Ishikawa (cell line): Measurements from ENCODE around the gene ASIC2.

ENCODE experiments used
- CEBPB ChIP-seq: IDR thresholded peaks from 2 replicates; pipeline ENCODE4 v1.6.1; 2012
- CREB1 ChIP-seq: IDR thresholded peaks from 2 replicates; pipeline ENCODE4 v1.6.1; 2012; ENCODE audit warnings: low read depth
- EGR1 ChIP-seq: IDR thresholded peaks from 2 replicates; pipeline ENCODE4 v1.6.1; 2012
- EP300 ChIP-seq: IDR thresholded peaks from 2 replicates; pipeline ENCODE4 v1.6.1; 2012; ENCODE audit warnings: borderline replicate concordance
- FOXM1 ChIP-seq: IDR thresholded peaks from 2 replicates; pipeline ENCODE4 v1.6.1; 2012; ENCODE audit warnings: low read depth, borderline replicate concordance
- MAX ChIP-seq: IDR thresholded peaks from 2 replicates; pipeline ENCODE4 v1.6.1; 2012
- NFIC ChIP-seq: IDR thresholded peaks from 2 replicates; pipeline ENCODE4 v1.6.1; 2012
- RAD21 ChIP-seq: IDR thresholded peaks from 2 replicates; pipeline ENCODE4 v1.6.1; 2012; ENCODE audit warnings: low read depth
- REST ChIP-seq: IDR thresholded peaks from 2 replicates; pipeline ENCODE4 v1.6.1; 2012; ENCODE audit warnings: low read depth, mild to moderate bottlenecking
- TAF1 ChIP-seq: IDR thresholded peaks from 2 replicates; pipeline ENCODE4 v1.6.1; 2012; ENCODE audit warnings: low read depth, mild to moderate bottlenecking
- TCF12 ChIP-seq: IDR thresholded peaks from 2 replicates; pipeline ENCODE4 v1.6.1; 2012; ENCODE audit warnings: low read depth
- TEAD4 ChIP-seq: IDR thresholded peaks from 2 replicates; pipeline ENCODE4 v1.6.1; 2012
- USF1 ChIP-seq: IDR thresholded peaks from 2 replicates; pipeline ENCODE4 v1.6.1; 2012
- YY1 ChIP-seq: IDR thresholded peaks from 2 replicates; pipeline ENCODE4 v1.6.1; 2012; ENCODE audit warnings: low read depth
- ZBTB7A ChIP-seq: IDR thresholded peaks from 2 replicates; pipeline ENCODE4 v1.6.1; 2012; ENCODE audit warnings: low read depth

ASIC2 gene

GRCh38 chr17:33096161-33096560 is 196.9 kb downstream of the ASIC2 start:
- TF ChIP-seq TEAD4 (no peak), MAX (no peak), FOXM1 (no peak), EP300 (no peak), CEBPB (no peak), ZBTB7A (no peak), CREB1 (no peak), USF1 (no peak), RAD21 (no peak), YY1 (no peak), REST (no peak), EGR1 (no peak), TAF1 (no peak)

- TF ChIP-seq MAX (no peak), FOXM1 (no peak), NFIC (no peak), ZBTB7A (no peak), REST (no peak), TEAD4 (no peak), EGR1 (no peak), CREB1 (no peak), EP300 (no peak), RAD21 (no peak), USF1 (no peak), YY1 (no peak)
Observed at GRCh38 chr17:33091271-33091670, 201.8 kb downstream of the ASIC2 start.

- TF ChIP-seq CREB1 (no peak), NFIC (no peak), YY1 (no peak), TCF12 (no peak), CEBPB (no peak), REST (no peak), FOXM1 (no peak), USF1 (no peak), RAD21 (no peak), EGR1 (no peak), TAF1 (no peak), EP300 (no peak), MAX (no peak)
Observed at GRCh38 chr17:33090806-33091205, 202.3 kb downstream of the ASIC2 start.

GRCh38 chr17:33086878-33087277 is 206.2 kb downstream of the ASIC2 start:
- no peak for TF ChIP-seq TAF1
- TF ChIP-seq FOXM1: no peak

GRCh38 chr17:33086041-33086440 is 207.1 kb downstream of the ASIC2 start:
- TF ChIP-seq USF1 (no peak), EP300 (no peak), TCF12 (no peak), EGR1 (no peak), FOXM1 (no peak), CEBPB (no peak), YY1 (no peak), ZBTB7A (no peak), TAF1 (no peak), TEAD4 (no peak), MAX (no peak), REST (no peak), NFIC (no peak), RAD21 (no peak), CREB1 (no peak)
